Hypothalamus (tissue), 51 donors: ENCODE results near the gene SERPINA1.
"Not testable (repeated sequence)": the region's sequence is repeated elsewhere in the genome, so short reads cannot be mapped to it uniquely, and the experiment has no call there.

Experiments
- DNase-seq, 51 donors: peaks; one replicate each; lab custom pipeline; 2025; lab: John Stamatoyannopoulos, UW

SERPINA1 gene

DNA sequence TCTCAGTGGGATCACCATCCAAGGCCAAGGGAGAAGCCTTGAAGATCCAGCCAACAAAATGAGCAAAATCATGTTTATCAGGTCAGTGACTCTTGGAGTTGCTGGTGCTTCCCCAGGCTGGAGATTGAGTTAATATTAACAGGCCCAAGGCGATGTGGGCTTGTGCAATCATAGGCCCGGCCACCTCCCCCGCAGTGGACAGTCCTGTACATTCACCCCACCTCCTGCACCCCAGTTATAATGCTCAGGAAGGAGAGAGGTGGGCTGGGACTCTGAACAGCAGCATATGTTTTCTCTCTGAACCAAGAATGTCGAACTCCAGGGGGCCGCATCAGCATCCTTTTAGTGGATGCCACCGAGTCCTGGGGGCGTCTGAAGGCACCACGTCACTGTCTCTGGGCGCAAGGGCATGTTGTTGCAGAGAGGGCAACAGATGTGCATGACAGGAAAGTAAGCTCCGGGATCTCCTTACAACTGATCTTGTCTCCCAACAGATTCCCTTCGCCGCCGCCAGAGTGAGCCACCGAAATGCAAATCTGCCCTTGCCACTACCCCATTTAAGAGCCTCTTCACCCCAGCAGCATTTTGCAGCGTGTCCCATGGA lies 33.1 kb downstream of the SERPINA1 start:
- DNase-seq, result peak in 15 of 51 donors; percentile 5 to 41 (median 20)

DNA sequence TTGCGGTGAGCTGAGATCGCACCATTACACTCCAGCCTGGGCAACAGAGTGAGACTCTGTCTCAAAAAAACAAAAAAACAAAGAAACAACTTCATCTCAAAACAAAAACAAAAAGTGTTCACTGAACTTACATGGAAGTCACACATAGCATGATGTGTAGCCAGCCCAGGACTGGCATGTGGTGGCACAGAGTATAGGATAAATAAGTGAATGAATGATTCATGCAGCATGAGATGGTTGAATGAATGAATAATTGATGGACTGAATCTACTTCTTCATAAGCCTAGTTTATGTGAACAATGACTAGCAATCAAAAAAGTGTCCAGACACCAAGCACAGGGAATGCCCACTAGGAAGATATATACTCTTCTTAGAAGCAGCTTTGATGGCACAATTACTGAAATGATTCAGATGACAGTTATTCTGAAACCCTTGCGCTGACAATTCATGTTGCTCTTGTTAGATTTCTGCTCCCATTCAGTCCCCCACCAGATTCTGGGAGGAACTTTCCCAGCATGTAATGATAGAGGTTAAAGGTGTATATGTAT lies 33.7 kb downstream of the SERPINA1 start:
- DNase-seq, result no peak

DNA sequence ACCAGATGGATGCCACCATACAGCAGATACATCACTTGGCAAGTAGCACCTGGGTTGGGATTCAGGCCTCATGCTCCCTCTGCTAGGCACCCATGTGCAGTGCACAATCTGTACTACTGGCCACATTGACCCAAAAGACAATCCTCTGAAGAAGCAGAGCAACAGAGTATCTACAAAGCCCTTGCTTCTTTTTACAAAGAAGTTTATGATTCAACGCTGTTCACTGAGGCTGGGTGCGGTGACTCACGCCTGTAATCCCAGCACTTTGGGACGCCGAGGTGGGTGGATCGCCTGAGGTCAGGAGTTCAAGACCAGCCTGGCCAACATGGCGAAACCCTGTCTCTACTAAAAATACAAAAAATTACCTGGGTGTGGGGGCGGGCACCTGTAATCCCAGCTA lies 34.2 kb downstream of the SERPINA1 start:
- DNase-seq, result not testable (repeated sequence)

DNA sequence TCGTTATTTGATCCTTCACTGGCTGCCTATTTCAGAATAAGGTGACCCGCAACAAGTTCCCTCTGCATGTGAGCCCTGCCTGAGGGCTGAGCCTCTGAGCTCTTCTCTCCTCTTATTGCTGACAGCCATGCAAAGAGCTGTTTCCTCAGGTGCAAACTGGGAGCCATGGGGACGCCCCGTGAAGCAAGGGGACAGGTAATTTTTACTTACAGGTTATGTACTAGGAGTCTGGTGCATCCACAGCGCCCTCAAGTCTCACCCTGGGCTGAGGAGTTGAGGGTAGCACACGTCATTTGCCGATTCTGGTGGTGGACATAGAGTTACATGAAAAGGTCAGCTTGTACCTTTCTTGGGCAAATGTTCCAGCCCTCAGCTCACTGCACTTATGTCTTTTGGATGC lies 39.1 kb downstream of the SERPINA1 start:
- no peak for DNase-seq

DNA sequence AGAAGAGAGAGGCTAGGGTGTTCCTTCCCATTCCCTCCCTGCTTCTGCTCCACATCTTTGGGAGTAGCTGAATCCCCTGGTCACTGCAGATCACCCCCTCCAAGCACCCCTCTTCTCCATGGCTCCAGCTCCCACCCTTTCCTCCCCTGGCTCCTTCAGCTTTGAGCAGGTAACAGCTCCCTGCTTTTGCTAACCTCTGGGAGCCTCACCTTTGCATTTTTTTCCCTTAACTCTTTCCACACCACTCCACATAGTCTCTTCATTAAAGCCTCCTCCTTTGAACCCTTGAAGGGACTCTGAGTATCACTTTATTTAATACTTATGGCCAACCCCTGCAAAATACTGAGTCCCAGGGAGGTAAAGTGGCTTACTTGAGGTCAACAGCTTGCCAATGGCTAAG lies 39.6 kb downstream of the SERPINA1 start:
- no peak for DNase-seq

DNA sequence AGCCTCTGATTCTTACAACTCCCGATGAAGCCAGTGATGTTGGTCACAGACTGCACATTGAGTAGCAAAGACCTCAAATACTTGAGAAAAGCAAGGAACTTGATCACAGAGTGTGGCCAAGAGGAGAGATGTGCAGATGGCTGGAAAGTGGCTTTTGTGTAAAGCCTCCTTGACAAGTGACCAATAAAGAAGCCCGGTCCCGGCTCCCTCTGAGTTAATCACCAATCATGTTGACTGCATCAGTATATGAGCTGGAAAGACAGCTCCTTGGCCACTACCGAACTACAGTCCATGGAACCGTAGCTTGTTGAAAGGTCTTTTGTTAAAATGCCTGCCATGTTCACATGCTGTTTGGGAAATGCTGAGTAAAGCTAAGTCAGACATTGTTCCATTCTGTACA lies 41.6 kb downstream of the SERPINA1 start:
- DNase-seq, result no peak

DNA sequence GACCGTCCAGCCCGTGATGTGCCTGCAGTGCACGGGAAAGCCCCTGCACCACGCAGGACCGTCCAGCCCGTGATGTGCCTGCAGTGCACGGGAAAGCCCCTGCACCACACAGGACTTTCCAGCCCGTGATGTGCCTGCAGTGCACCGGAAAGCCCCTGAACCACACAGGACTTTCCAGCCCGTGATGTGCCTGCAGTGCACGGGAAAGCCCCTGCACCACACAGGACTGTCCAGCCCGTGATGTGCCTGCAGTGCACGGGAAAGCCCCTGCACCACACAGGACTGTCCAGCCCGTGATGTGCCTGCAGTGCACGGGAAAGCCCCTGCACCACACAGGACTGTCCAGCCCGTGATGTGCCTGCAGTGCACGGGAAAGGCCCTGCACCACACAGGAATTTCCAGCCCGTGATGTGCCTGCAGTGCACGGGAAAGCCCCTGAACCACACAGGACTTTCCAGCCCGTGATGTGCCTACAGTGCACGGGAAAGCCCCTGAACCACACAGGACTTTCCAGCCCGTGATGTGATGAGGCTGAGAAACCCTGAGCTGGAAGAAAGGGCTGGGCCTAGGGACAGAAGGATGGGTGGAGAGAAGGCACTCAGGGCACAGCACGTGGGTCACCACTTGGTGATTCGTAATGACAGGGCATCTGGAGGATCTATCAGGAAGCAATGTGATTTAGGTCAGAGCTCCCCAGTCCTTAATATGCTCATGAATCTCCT lies 42.2 kb downstream of the SERPINA1 start:
- DNase-seq, result not testable (repeated sequence)

DNA sequence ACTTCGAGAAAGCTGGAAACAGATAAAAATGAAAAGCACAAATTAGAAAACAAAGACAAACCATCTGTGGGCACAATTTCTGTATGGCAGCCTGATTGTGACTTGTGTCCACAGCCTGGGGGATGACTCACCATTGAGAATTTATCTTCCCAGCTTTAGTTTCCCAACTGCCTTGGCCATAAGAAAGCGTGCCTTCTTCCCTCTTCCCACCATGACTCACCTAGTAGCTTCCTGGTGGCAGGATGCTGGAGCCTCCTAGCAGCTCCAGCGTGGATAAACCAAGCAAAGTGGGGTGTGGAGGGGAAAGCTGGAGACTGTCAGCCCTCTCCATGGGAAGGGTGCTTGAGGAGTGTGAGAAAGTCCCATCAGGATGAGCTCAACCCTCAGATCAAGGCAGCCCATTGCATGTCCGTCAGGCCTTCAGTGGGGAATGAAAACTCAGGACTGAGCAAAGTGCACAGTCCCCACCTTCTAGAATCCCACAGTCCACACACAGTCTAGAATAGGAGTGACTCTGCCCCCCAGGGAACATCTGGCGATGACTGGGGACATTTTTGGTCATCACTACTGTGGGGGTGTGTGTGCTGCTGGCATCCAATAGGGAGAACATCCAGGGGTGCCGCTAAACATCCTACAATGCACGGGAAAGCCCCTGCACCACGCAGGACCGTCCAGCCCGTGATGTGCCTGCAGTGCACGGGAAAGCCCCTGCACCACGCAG lies 42.9 kb downstream of the SERPINA1 start:
- peak in 1 of 51 donors; percentile 11 for DNase-seq

DNA sequence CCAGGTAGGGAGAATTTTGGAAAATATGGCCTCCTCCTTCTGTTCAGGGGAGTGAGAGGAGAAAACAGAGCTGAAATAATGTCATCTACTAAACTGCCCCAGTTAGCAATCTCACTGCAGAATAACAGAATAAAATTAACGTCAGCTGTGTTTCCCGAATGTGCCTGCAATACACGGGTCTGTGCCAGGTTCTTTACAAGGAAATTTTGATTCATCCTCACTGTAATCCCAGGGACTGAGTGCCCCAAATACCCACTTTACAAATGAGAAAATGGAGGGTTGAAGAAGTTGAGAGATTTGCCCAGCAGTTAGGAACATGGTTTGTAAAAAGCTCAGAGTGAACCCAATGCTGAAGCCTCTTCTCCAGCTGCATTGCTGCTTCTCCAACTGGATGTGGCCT lies 44.0 kb downstream of the SERPINA1 start:
- DNase-seq, result no peak

DNA sequence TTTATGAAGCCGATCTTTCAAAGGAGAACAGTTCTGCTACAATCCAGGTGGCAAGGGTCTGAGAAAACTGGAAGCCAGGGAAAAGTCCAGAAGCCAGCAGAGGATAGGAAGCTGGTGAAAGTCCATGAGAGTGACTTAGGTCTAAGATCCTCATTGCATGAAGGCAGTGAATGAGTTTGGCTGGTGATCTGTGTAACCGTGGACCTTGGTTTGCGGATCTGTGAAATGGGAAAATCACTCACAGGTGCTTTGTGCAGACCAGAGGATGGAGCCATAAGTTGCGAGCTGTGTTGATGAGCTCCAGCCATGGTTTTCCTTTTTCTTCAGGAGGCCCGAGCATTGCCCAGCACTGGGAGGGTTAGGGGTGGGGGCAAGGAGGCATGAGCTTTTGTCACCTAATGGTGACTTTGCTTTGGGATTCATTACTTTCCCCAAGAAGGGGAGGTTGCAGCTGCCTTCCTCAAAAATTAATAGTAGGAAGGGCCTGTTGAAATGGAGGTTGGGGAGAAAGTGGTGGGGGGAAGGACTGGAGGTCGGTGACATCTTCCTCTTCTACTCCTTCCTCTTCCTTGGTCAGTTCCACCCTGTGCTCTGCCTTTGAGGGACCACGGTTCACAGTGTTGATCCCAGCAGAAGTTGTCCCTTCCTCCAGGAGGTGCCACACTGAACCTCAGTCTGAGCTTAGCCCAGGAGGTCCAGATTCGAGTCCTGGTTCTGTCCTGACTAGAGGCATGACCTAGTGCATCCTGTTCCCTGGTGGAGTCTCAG lies 45.0 kb downstream of the SERPINA1 start:
- no peak for DNase-seq

DNA sequence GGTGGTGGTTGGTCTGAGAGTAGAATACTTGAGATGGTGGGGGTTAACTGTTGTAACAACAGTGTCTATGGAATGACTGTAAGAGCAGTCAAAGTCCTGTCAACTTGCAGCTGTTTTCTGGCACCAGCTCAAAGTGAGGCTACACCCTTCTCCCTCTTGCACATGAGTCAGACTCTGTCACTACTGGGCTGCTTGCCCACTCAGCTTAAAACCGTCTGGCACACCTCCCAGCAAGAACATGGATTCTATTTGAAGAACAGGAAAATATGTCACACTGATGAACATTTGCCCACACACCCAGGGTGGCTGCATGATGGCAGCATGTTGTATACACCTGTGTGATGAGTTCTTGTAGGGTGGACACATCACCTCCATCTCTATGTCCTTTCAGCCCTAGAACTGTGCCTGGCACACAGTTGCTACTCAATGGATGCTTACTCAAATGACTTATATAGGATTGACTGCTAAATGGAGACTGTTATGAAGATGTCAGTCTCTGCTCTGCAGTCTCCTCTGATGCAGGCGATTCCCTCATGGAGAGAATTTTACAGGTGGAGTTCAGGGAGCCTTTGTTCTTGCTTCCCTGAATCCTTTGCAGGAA lies 46.0 kb downstream of the SERPINA1 start:
- peak in 9 of 51 donors; percentile 9 to 79 (median 33) for DNase-seq

DNA sequence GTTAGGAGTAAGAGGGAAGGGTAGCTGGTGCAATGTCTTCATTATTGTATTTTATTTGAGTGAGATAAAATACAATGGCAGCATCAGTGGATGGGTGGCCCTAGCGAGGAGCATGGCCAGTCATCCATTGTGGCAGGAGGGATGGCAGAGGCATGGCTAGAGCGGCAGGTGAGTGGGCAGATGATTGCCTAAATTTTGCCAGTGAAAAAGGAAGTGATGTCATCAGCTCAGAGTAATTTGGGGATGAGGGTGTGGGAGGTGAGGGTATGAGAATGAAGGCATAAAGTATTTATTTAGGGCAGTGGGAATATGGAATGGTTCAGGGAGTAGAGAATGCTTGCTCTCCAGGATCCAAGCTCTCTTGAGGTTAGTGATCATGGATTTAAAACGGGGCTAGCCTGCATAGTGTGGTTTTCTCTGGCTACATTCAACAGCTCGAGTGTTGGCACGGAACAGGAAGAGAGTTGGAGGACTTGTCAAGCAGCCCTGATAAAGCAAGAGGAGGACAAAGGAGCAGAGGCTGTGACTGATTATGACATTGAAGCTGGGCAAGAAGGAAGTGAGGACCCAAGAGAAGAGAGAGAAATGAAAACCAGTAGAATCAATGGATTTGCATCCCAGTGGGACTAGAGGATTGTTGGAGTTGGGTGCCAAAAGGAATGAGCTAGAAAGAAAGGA lies 46.6 kb downstream of the SERPINA1 start:
- no peak for DNase-seq

DNA sequence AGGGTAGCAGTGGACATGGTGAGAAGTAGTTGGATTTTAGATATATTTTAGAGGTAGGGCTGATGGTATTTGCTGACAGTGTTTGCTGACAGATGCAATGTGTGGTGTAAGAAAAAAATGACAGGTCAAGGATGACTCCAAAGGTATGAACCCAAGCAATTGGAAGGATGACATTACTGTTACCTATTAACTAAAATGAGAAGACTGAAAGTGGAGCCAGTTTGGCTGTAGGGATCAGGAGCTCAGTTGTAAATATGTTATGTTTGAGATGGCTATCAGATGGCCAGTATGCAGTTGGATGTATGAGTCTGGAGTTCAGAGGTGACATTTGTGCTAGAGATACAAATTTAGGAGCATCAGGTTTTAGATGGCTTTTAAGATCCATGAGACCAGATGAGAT lies 47.9 kb downstream of the SERPINA1 start:
- no peak for DNase-seq

DNA sequence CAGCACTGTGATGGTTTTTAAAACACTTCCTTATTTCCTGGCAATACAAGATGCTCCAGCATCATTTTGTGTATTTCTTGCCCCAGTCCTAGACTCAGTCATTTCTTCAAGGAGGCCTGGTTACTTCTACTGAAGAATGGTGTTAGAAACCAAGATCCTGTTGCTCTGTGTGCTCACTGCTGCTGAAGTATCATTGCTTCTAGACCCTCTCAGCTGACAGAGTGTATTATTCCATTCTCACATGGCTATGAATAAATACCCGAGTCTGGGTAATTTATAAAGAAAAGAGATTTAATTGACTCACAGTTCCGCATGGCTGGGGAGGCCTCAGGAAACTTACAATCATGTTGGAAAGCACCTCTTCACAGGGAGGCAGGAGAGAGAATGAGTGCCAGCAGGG lies 50.4 kb downstream of the SERPINA1 start:
- no peak for DNase-seq

DNA sequence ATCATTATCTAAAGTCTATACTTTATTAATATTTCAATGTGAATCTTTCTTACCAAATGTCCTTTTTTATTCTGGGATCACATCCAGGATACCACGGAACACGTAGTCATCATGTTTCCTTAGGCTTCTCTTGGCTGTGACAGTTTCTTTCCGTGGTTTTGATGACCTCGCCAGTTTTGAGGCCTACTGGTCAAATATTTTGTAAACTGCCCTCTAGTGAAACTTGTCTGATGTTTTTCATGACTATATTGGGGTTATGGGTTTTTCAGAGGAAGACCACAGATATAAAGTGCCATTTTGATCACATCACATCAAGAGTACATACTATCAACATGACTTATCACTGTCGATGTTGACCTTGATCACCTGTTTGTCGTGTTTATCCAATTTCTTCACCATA lies 51.1 kb downstream of the SERPINA1 start:
- DNase-seq, result no peak

DNA sequence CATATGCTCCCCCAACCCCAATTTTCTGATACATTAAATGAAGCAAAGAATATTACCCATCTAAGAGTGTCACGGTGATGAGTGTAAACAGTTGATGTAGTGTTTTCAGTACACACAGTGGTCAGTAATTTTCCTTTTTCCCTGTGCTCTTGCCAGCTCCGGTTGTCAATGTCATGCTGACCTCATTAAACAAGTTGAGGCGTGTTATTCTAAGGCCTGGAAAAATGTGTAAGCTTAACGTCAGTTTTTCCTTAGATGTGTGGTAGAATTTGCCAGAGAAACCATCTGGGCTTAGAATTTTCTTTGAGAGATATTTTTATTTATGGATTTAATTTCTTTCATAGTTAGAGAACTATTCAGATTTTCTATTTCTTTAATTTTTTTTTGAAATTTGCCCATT lies 53.5 kb downstream of the SERPINA1 start:
- no peak for DNase-seq

DNA sequence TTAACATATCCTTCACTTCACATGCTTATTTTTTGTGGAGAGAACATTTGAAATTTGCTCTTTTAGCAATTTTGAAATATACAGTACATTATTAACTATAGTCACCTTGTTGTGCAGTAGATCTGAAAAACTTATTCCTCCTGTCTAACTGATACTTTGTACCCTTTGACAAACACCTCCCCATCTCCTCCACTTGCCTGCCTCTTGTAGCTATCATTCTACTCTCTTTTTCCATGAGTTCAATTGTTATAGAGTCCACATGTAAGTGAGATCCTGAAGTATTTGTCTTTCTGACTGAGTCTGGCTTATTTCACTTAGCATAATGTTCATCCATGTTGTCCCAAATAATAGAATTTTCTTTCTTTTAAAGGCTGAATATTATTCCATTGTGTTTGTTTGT lies 55.8 kb downstream of the SERPINA1 start:
- DNase-seq, result no peak

DNA sequence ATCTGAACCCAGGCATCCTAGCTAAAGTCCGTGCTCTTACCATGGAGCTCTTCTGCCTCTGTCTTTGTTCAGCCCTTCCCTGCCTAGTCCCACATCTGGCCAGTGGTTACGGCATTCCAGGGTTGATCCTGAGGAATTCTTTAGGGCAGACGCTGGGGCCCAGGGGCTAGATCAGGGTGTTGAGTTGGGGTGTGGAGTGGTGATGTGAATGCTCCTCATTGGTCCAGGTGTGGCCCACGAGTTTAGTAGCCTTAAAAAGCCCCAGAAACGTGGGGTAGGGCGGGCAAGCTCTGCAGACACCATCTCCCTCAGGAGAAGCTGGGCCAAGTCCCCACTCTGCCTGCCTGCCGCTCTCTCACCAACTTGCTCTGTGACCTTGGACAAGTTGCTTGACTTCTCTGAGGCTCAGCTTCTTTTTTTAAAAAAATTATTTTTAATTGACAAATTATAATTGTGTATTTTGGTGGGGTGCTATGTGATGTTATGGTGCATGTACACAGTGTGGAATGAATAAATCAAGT lies 56.3 kb downstream of the SERPINA1 start:
- DNase-seq, result no peak

DNA sequence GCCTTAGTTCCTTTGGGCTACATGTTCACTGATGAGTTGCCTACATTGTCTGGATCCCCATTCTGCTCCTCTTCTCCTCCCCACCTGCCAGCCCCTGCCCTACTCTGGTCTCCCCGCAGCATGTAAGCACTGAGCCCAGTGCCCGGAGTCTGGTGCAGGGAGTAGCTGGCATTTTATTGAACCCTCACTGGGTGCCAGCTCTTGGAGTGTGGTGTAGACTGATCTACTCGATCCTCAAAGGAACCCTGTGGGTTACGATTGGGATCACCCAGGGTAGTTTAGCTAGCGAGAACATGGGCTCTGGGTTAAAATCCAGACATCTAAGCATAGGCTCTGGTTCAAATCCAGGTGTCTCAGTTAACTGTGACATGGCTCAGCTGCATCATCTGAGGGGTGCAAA lies 56.9 kb downstream of the SERPINA1 start:
- DNase-seq, result no peak

DNA sequence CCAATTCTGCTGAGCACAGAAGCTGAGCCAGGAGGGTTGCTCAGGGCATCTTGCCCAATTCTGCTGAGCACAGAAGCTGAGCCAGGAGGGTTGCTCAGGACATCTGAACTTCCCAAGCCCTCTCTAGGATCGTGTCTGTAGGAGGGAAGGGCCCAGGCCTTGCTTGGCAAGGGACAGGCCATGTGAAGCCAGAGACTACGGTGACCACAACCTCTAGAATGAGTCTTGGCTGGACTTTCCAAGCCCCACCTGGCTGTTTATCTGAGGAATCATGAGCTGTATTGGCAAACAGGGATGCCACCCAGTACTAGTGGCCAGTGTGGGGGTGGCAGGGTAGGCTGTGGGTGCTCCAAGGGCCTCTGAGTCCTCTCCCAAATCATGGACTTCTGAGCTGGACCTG lies 57.5 kb downstream of the SERPINA1 start:
- no peak for DNase-seq
